ENCODE results near the gene CNIH3.

- TF ChIP-seq CTCF (IDR thresholded peaks at IDR 0.05) (no peak), POLR2A (IDR thresholded peaks at IDR 0.05) (no peak)
These were observed 141.4 kb downstream of the CNIH3 start for GRCh38 chr1:224757508-224757907.
